K562 (cell line): Measurements from ENCODE around the gene RGS9. TPM values are rescaled to one million over a fixed set of nuclear protein-coding genes. Genes with fewer than 3 reads are reported as not detected.

Source experiments
- ATAC-seq: fragments of 200-7000 bp; cut with Tn5 transposase; 3 replicates; pipeline ENCODE4 v1.9.1; 2020; ENCODE audit warnings: moderate library complexity
- BruUV-seq: library from RNA; stranded (reverse); fragments of 400-500 nt; replicated peaks from 2 replicates; lab custom pipeline; 2021; lab: Mats Ljungman, UMichigan
- CTCF ChIA-PET: fragments of 300-600 bp; formaldehyde crosslinking; extraction: SDS; loops from one replicate; lab custom pipeline; 2021; ENCODE audit warnings: low intra/inter-chr PET ratio; lab: Yijun Ruan, JAX
- POLR2A ChIA-PET: fragments of 300-600, 350-650 bp; sonication (Branson Sonifier 250); formaldehyde crosslinking; extraction: SDS; loops from one replicate; lab custom pipeline; 2021; ENCODE audit warnings: antibody characterized with exemption, inconsistent platforms; lab: Yijun Ruan, JAX
- DNase-seq, 4 experiments: peaks; one replicate each; pipeline versions ENCODE4 v3.0.0 to v3.0.0-alpha.2; 2011 to 2018; ENCODE audit warnings: low spot score in 3 of 4, mixed read lengths in 3 of 4; ENCODE audit errors: extremely low read depth in 1 of 4
- FAIRE-seq: peaks from 2 replicates; lab custom pipeline; 2011; peaks lifted over from hg19 to GRCh38; lab: Jason Lieb, UNC
- H2AFZ ChIP-seq: 2 replicates; pipeline ENCODE4 v1.6.0; 2011; ENCODE audit warnings: low read depth, low read length, control low read depth, inconsistent platforms
- H3K27ac ChIP-seq: fragments of 200-600 bp; 3 replicates; pipeline ENCODE4 v1.8.0; 2011; ENCODE audit warnings: low read depth, mild to moderate bottlenecking, control low read depth, inconsistent platforms, low read length, moderate library complexity, mixed read lengths; ENCODE audit errors: extremely low read depth
- H3K27me3 ChIP-seq, 2 experiments: fragments of 300-600 bp in 1 of 2; 2 replicates in 1 of 2; 3 replicates in 1 of 2; pipeline versions ENCODE4 v1.6.0 to v1.8.0; 2011; ENCODE audit warnings: inconsistent platforms in 2 of 2, low read length in 2 of 2, mild to moderate bottlenecking in 1 of 2, mixed read lengths in 1 of 2, moderate library complexity in 1 of 2; ENCODE audit not compliant: control insufficient read depth in 2 of 2, insufficient read depth in 2 of 2
- H3K36me3 ChIP-seq: fragments of 300-600 bp; 3 replicates; pipeline ENCODE4 v1.8.0; 2011; ENCODE audit warnings: mild to moderate bottlenecking, low read length, inconsistent platforms; ENCODE audit not compliant: control insufficient read depth, insufficient read depth
- H3K4me1 ChIP-seq, 2 experiments: fragments of 200-600 bp in 1 of 2; replicated peaks in 1 of 2; 2 replicates in 1 of 2; 3 replicates in 1 of 2; pipeline versions ENCODE4 v1.5.1 to v1.8.0; 2011; ENCODE audit warnings: inconsistent platforms in 2 of 2, low read length in 2 of 2, mild to moderate bottlenecking in 1 of 2, mixed read lengths in 1 of 2, moderate library complexity in 1 of 2; ENCODE audit not compliant: control insufficient read depth in 2 of 2, insufficient read depth in 2 of 2
- H3K4me2 ChIP-seq: 2 replicates; pipeline ENCODE4 v1.6.1; 2011; ENCODE audit warnings: low read length, control low read depth, inconsistent platforms, mixed read lengths; ENCODE audit not compliant: insufficient read depth
- H3K4me3 ChIP-seq: fragments of 200-600 bp; sonication (generic), shearing (Covaris generic); 2 replicates; pipeline ENCODE4 v1.5.1; 2016; ENCODE audit warnings: control low read depth, inconsistent platforms
- H3K79me2 ChIP-seq: fragments of 200-600 bp; 3 replicates; pipeline ENCODE4 v1.8.0; 2011; ENCODE audit warnings: low read length, inconsistent platforms; ENCODE audit not compliant: control insufficient read depth, insufficient read depth
- H3K9ac ChIP-seq, 2 experiments: 2 replicates each; pipeline versions ENCODE4 v1.6.0 to v1.6.1; 2011; ENCODE audit warnings: low read depth in 2 of 2, low read length in 2 of 2, control low read depth in 1 of 2, inconsistent platforms in 1 of 2, mild to moderate bottlenecking in 1 of 2, mixed read lengths in 1 of 2; ENCODE audit not compliant: insufficient read depth in 1 of 2
- H3K9me1 ChIP-seq: one replicate; pipeline ENCODE4 v1.6.0; 2011; ENCODE audit warnings: inconsistent platforms, mild to moderate bottlenecking, low read length, moderate library complexity; ENCODE audit not compliant: control insufficient read depth, insufficient read depth
- H3K9me3 ChIP-seq: replicated peaks from 2 replicates; pipeline ENCODE4 v1.5.1; 2011; ENCODE audit warnings: low read depth, low read length, inconsistent platforms; ENCODE audit not compliant: control insufficient read depth, insufficient read depth
- H4K20me1 ChIP-seq: replicated peaks from 2 replicates; pipeline ENCODE4 v1.6.1; 2011; ENCODE audit warnings: low read length, inconsistent platforms, mixed read lengths; ENCODE audit not compliant: control insufficient read depth, insufficient read depth
- LEF1 ChIP-seq: fragments of 450-650 bp; IDR thresholded peaks from 2 replicates; pipeline ENCODE4 v1.6.1; 2016; ENCODE audit warnings: mild to moderate bottlenecking
- WGBS: fragments of 100-300 bp; shearing (Covaris generic); methylation state at CpG from one replicate; pipeline ENCODE4 v1.1.6; 2016; ENCODE audit warnings: low coverage, mixed read lengths; ENCODE audit not compliant: insufficient coverage; ENCODE audit errors: missing lambda C conversion rate; 5-methylcytosine and 5-hydroxymethylcytosine counted together
- in situ Hi-C: fragments of 300-500 bp; cut with MboI; formaldehyde crosslinking; loops from 4 replicates; pipeline ENCODE4 v1.15.0; 2018; ENCODE audit warnings: inconsistent platforms, mixed read lengths
- intact Hi-C: fragments of 100-400 bp; cut with micrococcal nuclease; formaldehyde crosslinking; loops from 2 replicates; pipeline ENCODE4 v1.14.2; 2022
- polyA plus RNA-seq, 8 experiments: library from polyadenylated mRNA; depleted of rRNA in 4 of 8; stranded (reverse) in 5 of 8; unstranded in 3 of 8; fragments of >200 nt; fragmentation: Nextera tagmentation in 2 of 8; fragmentation: Illumina TruSeq in 1 of 8; extraction: Ambion mirVana in 2 of 8; extraction: Trizol in 1 of 8; gene quantifications; 2 replicates each; pipeline versions ENCODE4 v1.2.1 to v1.2.3, GENCODE V29; 2011 to 2014; ENCODE audit warnings: inconsistent platforms in 1 of 8, missing spikeins in 1 of 8
- total RNA-seq, 7 experiments: library from RNA; depleted of rRNA in 6 of 7; stranded (reverse); fragments of >200 nt in 6 of 7; fragmentation: Illumina TruSeq in 2 of 7; extraction: Trizol in 2 of 7; gene quantifications; 2 replicates each; pipeline versions ENCODE4 v1.2.1 to v1.2.3, GENCODE V29; 2011 to 2021; ENCODE audit warnings: low replicate concordance in 1 of 7
- TF ChIP-seq, protein P1 (sequence below), 3 experiments: IDR thresholded peaks in 2 of 3; conservative IDR thresholded peaks in 1 of 3; 2 replicates each; pipeline ENCODE4 v1.5.1; 2011 to 2012; ENCODE audit warnings: low read length in 3 of 3, mild to moderate bottlenecking in 3 of 3, control low read depth in 2 of 3, improper control_type of control experiment in 1 of 3, inconsistent platforms in 1 of 3, low read depth in 1 of 3, mixed read lengths in 1 of 3, moderate library complexity in 1 of 3; ENCODE audit not compliant: insufficient read depth in 2 of 3

Gene RGS9
- total and polyA plus RNA-seq, 9 of the 15 experiments (the other 6 are each of a cell fraction or from before 2014, with no cell fraction given) = 0.18 to 1.4 (median 0.55) TPM

DNA sequence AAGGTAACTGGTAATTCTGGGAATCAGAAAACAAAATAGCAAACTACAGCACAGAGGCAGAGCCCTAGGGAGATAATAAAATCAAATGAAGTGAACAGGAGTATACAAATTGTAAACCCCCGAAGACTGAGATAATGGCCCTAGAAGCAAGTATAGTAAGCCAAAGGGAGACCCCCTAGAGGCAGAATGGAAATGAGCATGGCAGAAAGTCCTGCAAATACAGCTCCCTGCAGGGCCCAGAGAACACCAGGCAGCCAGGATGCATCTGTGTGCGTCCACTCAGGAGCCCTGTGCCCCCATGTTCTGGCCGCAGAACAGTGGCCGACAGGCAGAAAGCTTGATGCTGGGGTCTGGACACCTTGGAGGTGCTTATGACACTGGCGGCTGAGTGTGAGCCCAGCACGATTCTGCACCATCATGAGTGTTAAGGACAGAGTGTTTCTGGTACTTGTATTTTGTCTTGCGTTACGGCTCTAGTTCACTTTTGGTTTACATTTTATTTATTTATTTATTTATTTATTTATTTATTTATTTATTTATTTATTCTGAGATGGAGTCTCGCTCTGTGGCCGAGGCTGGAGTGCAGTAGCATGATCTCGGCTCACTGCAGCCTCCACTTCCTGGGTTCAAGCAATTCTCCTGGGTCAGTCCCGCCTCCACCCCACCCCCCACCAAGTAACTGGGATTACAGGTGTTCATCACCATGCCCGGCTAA is 48.7 kb downstream of the RGS9 start:
- CTCF ChIA-PET = no interaction called here
- TF ChIP-seq LEF1 = no peak
- TF ChIP-seq, protein P1, sequence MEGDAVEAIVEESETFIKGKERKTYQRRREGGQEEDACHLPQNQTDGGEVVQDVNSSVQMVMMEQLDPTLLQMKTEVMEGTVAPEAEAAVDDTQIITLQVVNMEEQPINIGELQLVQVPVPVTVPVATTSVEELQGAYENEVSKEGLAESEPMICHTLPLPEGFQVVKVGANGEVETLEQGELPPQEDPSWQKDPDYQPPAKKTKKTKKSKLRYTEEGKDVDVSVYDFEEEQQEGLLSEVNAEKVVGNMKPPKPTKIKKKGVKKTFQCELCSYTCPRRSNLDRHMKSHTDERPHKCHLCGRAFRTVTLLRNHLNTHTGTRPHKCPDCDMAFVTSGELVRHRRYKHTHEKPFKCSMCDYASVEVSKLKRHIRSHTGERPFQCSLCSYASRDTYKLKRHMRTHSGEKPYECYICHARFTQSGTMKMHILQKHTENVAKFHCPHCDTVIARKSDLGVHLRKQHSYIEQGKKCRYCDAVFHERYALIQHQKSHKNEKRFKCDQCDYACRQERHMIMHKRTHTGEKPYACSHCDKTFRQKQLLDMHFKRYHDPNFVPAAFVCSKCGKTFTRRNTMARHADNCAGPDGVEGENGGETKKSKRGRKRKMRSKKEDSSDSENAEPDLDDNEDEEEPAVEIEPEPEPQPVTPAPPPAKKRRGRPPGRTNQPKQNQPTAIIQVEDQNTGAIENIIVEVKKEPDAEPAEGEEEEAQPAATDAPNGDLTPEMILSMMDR (IDR thresholded peaks at IDR 0.05 in 2 of 3, conservative IDR thresholded peaks at IDR 0.05 in 1 of 3; ENCODE audit: insufficient read depth in 2 of 3, low read depth in 1 of 3, low read length in 3 of 3) = peak; percentile 18 to 39 (median 19); a peak in 2 of 6 replicates
- TF ChIP-seq, all 486 proteins: peak for 1
- Histone ChIP-seq H3K9me3 (no peaks in the 10 kb centered on the region), H3K79me2 (no peaks in the 10 kb centered on the region), H3K9me1 (no peaks in the 10 kb centered on the region), H3K36me3 (no peaks in the 10 kb centered on the region), H3K27ac (no peak overlapping the region), H3K9ac (no peak overlapping the region), H4K20me1 (no peaks in the 10 kb centered on the region), H2AFZ (no peak overlapping the region), H3K4me1 (no peaks in the 10 kb centered on the region; a peak in 2 of 5 replicates), H3K4me3 (no peak overlapping the region), H3K4me2 (no peak overlapping the region), H3K27me3 (no peaks in the 10 kb centered on the region; a peak in 2 of 5 replicates)
- POLR2A ChIA-PET = interaction anchor here (0.7 to 1.2 kb wide), 6 partner anchors 12 to 1086 kb away, joined by 3 to 4 read pairs (median 3); no protein-coding TSS in a partner anchor
- intact Hi-C loops = no loop called here
- in situ Hi-C loops = no loop called here
- FAIRE-seq (peak; percentile 11), ATAC-seq (peak; percentile 58), DNase-seq (peak in 2 of 4 experiments; percentile 21 to 29)
- no TSS peak for BruUV-seq
- 54% methylated on average over 12 of the region's 13 CpGs for WGBS
